A673 (cell line): Measurements from ENCODE around the gene KCNT2. TPM values are rescaled to one million over a fixed set of nuclear protein-coding genes. Genes with fewer than 3 reads are reported as not detected.

Source experiments
- BruUV-seq: library from RNA; stranded (reverse); fragments of 400-500 nt; replicated peaks from 2 replicates; lab custom pipeline; 2021; lab: Mats Ljungman, UMichigan
- CTCF ChIA-PET: fragments of 300-600 bp; sonication (Branson Sonifier 250); formaldehyde crosslinking; loops from one replicate; lab custom pipeline; 2022; ENCODE audit warnings: antibody characterized with exemption; lab: Charles Lee
- POLR2A ChIA-PET: fragments of 300-600 bp; sonication (Branson Sonifier 250); formaldehyde crosslinking; loops from one replicate; lab custom pipeline; 2022; ENCODE audit warnings: antibody characterized with exemption; ENCODE audit not compliant: low non-redundant PET; lab: Charles Lee
- DNase-seq: peaks from one replicate; pipeline ENCODE4 v3.0.0-alpha.2; 2015; ENCODE audit warnings: low spot score
- H3K27ac ChIP-seq: fragments of 200-600 bp; sonication (generic); 2 replicates; pipeline ENCODE4 v1.5.1; 2016; ENCODE audit warnings: mixed run types, low read depth, mild to moderate bottlenecking, mixed read lengths, antibody characterized with exemption, low read length; ENCODE audit not compliant: poor library complexity, severe bottlenecking
- H3K27me3 ChIP-seq: fragments of 200-600 bp; sonication (generic); replicated peaks from 2 replicates; pipeline ENCODE4 v1.6.1; 2017; ENCODE audit warnings: mixed run types, low read depth, mild to moderate bottlenecking, mixed read lengths, antibody characterized with exemption, low read length; ENCODE audit not compliant: insufficient read depth, poor library complexity
- H3K36me3 ChIP-seq: fragments of 200-600 bp; sonication (generic); 2 replicates; pipeline ENCODE4 v1.6.1; 2016; ENCODE audit warnings: mixed run types, mild to moderate bottlenecking, mixed read lengths, antibody characterized with exemption, low read length; ENCODE audit not compliant: insufficient read depth, poor library complexity, severe bottlenecking
- H3K4me1 ChIP-seq: fragments of 200-600 bp; sonication (generic); 2 replicates; pipeline ENCODE4 v1.6.1; 2017; ENCODE audit warnings: mixed run types, mild to moderate bottlenecking, mixed read lengths, antibody characterized with exemption, low read length; ENCODE audit not compliant: insufficient read depth, poor library complexity, severe bottlenecking
- H3K4me3 ChIP-seq: fragments of 200-600 bp; sonication (generic); 2 replicates; pipeline ENCODE4 v1.5.1; 2016; ENCODE audit warnings: low read depth, mixed run types, mild to moderate bottlenecking, mixed read lengths, low read length; ENCODE audit not compliant: poor library complexity, severe bottlenecking
- H3K9me3 ChIP-seq: fragments of 200-600 bp; sonication (generic); 2 replicates; pipeline ENCODE4 v1.6.1; 2016; ENCODE audit warnings: mixed run types, low read depth, mild to moderate bottlenecking, mixed read lengths, antibody characterized with exemption, low read length; ENCODE audit not compliant: poor library complexity, severe bottlenecking
- CTCF ChIP-seq: fragments of 300-800, 200-600 bp; sonication (generic); conservative IDR thresholded peaks from 2 replicates; pipeline ENCODE4 v1.5.1; 2017; ENCODE audit warnings: low read depth, mild to moderate bottlenecking, antibody characterized with exemption, low read length, moderate library complexity, mixed read lengths
- EZH2 ChIP-seq: fragments of 200-600 bp; sonication (generic); IDR thresholded peaks from 2 replicates; pipeline ENCODE4 v1.6.1; 2017; ENCODE audit warnings: borderline replicate concordance, low read depth, mild to moderate bottlenecking, mixed read lengths, antibody characterized with exemption, low read length; ENCODE audit not compliant: poor library complexity, severe bottlenecking
- intact Hi-C: fragments of 100-400 bp; cut with micrococcal nuclease; formaldehyde crosslinking; loops from one replicate; pipeline ENCODE4 v1.10.0; 2022; ENCODE audit not compliant: unreplicated experiment
- total RNA-seq: library from RNA; stranded (reverse); gene quantifications from 2 replicates; pipeline ENCODE4 v1.2.3, GENCODE V29; 2021

The KCNT2 gene
- total RNA-seq, 1 experiment from 2014 or later: 1.2 TPM

- Histone ChIP-seq H3K36me3 (no peaks in the 10 kb centered on the region), H3K4me1 (no peaks in the 10 kb centered on the region), H3K9me3 (no peaks in the 10 kb centered on the region), H3K27me3 (no peaks in the 10 kb centered on the region), H3K4me3 (no peak overlapping the region), H3K27ac (no peak overlapping the region)
- intact Hi-C loops: no loop called here
- TF ChIP-seq CTCF (no peak), EZH2 (no peak)
- CTCF ChIA-PET: no interaction called here
- BruUV-seq: no TSS peak
- no peak for DNase-seq
- POLR2A ChIA-PET: no interaction called here
Observed at GRCh38 chr1:196598942-196599748, 9.1 kb downstream of the KCNT2 start.

GRCh38 chr1:196594700-196595099 lies 13.5 kb downstream of the KCNT2 start:
- ChIA-PET CTCF (no interaction called here), POLR2A (no interaction called here)

GRCh38 chr1:196593955-196594354 lies 14.3 kb downstream of the KCNT2 start:
- BruUV-seq: no TSS peak
- DNase-seq: no peak
- no peaks in the 10 kb centered on the region for H3K36me3 ChIP-seq
- H3K9me3 ChIP-seq: no peaks in the 10 kb centered on the region
- intact Hi-C loops: no loop called here
- no peaks in the 10 kb centered on the region for H3K4me1 ChIP-seq
- ChIA-PET POLR2A (no interaction called here), CTCF (no interaction called here)
- H3K4me3 ChIP-seq: no peak overlapping the region
- TF ChIP-seq EZH2: no peak
- TF ChIP-seq CTCF: no peak
- H3K27me3 ChIP-seq: no peaks in the 10 kb centered on the region
- H3K27ac ChIP-seq: no peak overlapping the region

More at GRCh38 chr1:196594700-196595099, 13.5 kb downstream of the KCNT2 start:
- no peak for TF ChIP-seq CTCF
- TF ChIP-seq EZH2: no peak
- Histone ChIP-seq H3K36me3 (no peaks in the 10 kb centered on the region), H3K4me3 (no peak overlapping the region), H3K27ac (no peak overlapping the region), H3K9me3 (no peaks in the 10 kb centered on the region), H3K4me1 (no peaks in the 10 kb centered on the region), H3K27me3 (no peaks in the 10 kb centered on the region)
- intact Hi-C loops: no loop called here
- DNase-seq: no peak
- BruUV-seq: no TSS peak
